Measurements from ENCODE around the gene BSPH1.
"Not testable (repeated sequence)": the region's sequence is repeated elsewhere in the genome, so short reads cannot be mapped to it uniquely, and the experiment has no call there.

Gene BSPH1

GRCh38 chr19:47992070-47992469, at the start of gene BSPH1:
TSS of gene BSPH1 (minus strand) at chr19:47992170. CDS start at chr19:47992081, 89 bp downstream.
- DNase-seq, result no peak

GRCh38 chr19:48036765-48037164, 44.8 kb upstream of the BSPH1 start:
- no peak for DNase-seq

DNA sequence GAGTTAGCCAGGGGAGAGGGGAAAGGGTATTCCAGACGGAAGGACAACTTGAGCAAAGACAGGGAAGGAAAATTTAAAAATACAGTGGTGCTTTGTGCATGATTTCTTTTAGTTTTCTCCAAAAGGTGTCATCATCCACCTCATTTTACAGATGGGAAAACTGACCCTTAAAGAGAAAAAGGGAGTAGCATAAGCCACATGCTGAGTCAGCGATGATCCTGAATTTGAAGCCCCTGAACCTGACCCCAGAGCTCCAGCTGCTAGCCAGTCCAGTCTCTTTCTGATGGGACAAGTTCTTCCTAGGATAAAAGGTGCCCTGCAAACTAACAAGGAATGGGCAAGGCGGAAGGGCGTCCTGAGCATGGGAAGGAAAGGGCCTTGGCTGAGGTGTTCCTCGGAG, 41.6 kb upstream of the BSPH1 start:
- no peak for DNase-seq

- no peak for DNase-seq
Observed at GRCh38 chr19:48030073-48030472, 38.1 kb upstream of the BSPH1 start.

GRCh38 chr19:48029431-48029830, 37.5 kb upstream of the BSPH1 start:
- DNase-seq, result no peak

GRCh38 chr19:48025480-48025879, 33.5 kb upstream of the BSPH1 start:
- no peak for DNase-seq

- no peak for DNase-seq
Observed at GRCh38 chr19:48023518-48023917, 31.5 kb upstream of the BSPH1 start.

- DNase-seq, result no peak
Observed at GRCh38 chr19:48023011-48023410, 31.0 kb upstream of the BSPH1 start.

DNA sequence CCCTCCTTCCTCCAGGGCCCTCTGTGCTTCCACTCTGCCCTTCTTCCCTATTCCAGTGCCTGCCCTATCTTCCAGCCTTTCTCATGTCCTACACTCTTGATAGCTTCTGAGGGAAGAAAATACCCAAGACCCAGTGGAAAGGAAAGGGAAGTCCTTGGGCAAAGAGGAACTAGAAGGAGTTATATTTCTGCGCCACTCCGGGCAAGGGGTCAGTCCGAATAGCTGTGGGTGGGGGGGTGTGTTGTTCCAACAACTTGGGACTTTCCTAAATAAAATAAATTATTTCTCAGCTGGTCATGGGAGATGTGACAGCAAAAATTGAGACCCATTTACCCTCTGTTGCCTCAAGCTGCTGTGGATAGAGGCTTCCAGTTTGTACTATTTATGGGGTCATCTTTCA, 28.7 kb upstream of the BSPH1 start:
- no peak for DNase-seq

DNA sequence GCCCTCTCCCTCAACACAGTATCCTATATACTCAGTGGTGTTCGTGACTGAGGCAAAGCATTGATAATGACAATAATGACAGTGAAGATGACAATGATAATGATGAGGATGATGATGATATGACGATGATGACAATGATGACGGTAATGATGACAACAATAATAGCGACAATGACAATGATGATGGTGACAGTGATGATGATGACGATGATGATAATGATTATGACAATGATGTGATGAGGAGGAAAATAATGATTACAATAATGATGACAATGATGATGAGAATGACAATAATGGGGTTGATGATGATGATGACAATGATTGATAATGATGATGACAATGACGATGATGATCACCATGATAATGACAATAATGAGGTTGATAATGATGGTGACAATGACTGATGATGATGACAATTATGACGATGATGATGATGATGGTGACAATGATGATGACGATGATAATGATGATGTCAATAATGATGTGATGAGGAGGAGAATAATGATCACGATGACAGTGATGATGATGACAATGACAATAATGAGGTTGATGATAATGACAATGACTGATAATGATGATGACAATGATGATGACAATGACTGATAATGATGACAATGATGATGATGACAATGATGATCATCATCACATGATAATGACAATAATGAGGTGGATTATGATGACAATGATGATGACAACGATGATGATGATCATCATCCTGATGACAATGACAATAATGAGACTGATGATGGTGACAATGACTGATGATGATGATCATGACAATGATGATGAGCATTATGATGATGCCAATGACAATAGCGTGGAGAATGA, 19.2 kb upstream of the BSPH1 start:
- no peak for DNase-seq

- no peak for DNase-seq
Observed at GRCh38 chr19:48006762-48007161, 14.8 kb upstream of the BSPH1 start.

DNA sequence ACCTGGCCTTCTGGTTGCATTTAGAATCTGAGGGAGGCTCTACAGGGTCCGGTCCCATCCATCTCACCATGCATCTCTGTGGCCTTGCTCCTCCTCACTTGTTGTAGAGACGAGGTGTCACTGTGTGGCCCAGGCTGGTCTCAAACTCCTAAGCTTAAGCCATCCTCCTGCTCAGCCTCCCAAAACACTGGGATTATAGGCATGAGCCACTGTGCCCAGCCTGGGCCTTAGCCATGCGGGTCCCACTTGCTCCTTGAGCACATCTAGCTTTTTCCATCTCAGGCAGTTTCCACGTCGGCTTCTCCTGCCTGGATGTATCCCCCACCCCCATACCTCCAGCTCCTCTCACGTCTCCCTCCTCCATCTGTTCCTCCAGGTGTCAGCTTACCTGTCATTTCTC, 12.3 kb upstream of the BSPH1 start:
- DNase-seq, result no peak

DNA sequence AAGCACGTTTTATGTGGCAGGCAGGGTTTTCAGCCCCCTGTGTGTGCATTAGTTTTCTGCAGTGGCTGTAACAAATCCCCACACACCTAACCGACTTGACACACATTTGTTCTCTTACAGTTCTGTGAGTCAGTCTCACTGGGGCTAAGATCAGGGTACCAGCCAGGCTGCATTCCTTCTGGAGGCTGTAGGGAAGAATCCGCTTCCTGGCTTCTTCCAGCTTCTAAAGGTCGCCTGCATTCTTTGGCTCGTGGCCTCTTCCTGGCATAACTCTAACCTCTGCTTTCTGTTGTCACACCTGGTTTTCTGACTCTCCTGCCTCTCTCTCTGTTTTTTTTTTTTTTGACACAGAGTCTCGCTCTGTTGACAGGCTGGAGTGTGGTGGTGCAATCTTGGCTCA, 8.9 kb upstream of the BSPH1 start:
- no peak for DNase-seq

- no peak for DNase-seq
Observed at GRCh38 chr19:47998800-47999199, 6.8 kb upstream of the BSPH1 start.

DNA sequence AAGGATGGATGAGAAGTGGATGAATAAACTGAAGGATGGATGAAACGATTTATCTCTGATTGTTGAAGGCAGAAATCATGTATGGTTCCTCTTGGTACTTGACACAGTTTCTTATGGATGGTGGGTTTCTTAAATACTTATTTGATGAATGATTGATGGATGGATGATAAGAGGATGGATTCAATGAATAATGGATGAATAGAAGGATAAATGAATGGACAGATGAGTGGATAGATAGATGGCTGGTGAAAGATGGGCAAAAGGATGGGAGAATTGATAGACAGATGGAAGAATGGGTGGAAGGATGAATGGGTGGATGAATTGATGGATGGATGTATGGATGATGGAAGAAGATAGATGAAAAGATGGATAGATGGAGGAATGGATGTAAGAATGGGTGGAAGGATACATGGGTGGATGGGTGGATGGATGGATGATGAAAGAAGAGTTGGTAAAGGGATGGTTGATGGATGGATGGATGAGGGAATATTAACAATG, 4.3 kb upstream of the BSPH1 start:
- no peak for DNase-seq

GRCh38 chr19:47994209-47994802, 2.3 kb upstream of the BSPH1 start, which contains the start of gene ELSPBP1:
TSS of gene ELSPBP1 (plus strand) at chr19:47994632. CDS start at chr19:48008668, 14,036 bp downstream.
- DNase-seq, result no peak

GRCh38 chr19:47991191-47991808, 670 bp downstream of the BSPH1 start:
- no peak for DNase-seq

DNA sequence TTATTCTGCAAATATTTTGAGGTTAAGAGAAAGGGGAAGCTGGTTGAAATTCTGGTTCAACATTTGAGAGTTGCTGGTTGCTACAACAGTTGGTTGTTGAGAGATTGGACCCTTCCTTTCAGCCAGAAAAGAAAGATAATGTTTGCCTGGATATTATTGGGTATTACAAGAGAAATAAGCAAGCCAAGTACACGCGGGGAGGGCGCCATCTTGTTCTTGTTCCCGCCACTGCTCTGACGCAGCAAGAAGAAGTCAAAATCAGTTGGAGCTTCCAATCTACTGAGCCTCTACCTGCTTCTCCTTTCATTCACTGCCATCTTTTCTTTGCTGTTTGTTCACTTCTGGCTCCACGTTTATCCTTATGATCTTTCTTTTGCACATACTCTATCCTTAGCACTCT, 18.4 kb downstream of the BSPH1 start:
- no peak for DNase-seq

- not testable (repeated sequence) for DNase-seq
Observed at GRCh38 chr19:47955936-47956335, 36.0 kb downstream of the BSPH1 start.

DNA sequence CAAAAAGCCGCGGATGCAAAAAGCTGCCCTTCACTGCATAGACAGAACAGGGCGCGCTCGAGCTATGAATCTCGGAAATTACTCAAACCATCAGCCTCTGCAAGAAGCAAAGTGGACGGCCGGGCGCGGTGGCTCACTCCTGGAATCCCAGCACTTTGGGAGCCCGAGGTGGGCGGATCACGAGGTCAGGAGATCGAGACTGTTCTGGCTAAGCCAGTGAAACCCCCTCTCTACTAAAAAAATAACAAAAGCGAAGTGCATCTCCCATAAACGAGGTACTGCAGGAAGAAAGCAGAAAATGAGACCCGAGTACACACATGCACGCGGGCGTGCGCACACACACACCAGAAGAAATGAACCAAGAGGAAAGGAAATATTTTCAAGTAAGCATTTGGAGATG, 39.8 kb downstream of the BSPH1 start:
- DNase-seq, result not testable (repeated sequence)

- not testable (repeated sequence) for DNase-seq
Observed at GRCh38 chr19:47949852-47950521, 42.0 kb downstream of the BSPH1 start.

DNA sequence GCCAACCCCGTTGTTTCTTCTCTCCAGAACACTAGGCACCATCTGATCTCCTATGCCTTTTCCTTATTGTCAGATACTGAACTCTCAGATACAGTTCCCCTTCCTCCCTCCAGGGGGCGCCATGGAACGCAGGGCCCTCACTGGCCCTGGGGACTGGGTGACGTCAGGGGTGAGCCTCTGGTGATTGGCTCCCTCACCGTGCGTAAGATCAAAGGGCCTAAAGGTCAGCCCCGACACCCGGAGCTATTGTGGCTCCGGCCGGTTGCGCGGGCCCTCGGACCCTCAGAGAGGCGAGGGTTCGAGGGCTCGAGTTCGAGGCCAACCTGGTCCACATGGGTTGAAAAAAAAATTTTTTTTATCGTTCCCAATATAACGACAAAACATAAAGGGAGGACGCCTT, 63.4 kb downstream of the BSPH1 start:
- DNase-seq, result not testable (repeated sequence)

- not testable (repeated sequence) for DNase-seq
Observed at GRCh38 chr19:47920107-47920506, 71.9 kb downstream of the BSPH1 start.

Measured in SIG-M5 (cell line).